ENCODE results near the gene ERMP1.
"Not testable (repeated sequence)": the region's sequence is repeated elsewhere in the genome, so short reads cannot be mapped to it uniquely, and the experiment has no call there.

ERMP1 gene

DNA sequence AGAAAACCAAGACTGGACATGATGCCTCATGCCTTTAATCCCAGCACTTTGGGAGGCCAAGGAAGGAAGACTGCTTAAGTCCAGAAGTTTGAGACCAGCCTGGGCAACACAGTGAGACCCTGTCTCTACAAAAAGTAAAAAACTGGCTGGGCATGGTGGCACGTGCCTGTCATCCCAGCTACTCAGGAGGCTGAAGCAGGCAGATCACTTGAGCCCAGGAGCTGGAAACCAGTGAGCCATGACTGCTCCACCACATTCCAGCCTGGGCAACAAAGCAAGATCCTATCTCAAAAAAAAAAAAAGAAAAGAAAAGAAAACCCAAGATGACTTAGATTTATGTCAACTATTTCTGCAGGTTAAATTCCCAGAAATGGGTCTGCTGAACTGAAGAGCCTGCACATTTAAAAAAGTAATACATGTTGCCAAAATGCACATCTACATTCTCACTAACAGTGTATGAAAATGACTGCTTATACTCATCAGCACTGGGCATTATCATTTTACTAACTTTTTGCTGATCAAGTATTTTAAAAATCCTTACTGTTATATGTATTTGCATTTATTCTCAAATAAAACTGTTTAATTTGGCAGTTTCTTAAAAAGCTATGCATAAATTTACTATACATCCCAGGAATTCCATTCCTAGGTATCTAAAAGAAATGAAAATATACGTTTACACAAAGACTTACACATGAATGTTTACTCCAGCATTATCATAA lies 14.3 kb downstream of the ERMP1 start:
- no peak for TF ChIP-seq Cebpa-rat (IDR thresholded peaks at IDR 0.05)
- Histone ChIP-seq H3K27ac (no peak overlapping the region), H3K4me3 (no peak overlapping the region), H3K27me3 (no peaks in the 10 kb centered on the region), H4K20me1 (no peaks in the 10 kb centered on the region), H3K36me3 (peaks cover 4 to 45% (median 22%) of the 10 kb centered on the region in 11 experiments; a peak in 16 of 22 replicates), H3K4me2 (no peak overlapping the region), H3K9ac (no peak overlapping the region), H3K9me3 (replicated peaks in 1 of 11) (no peaks in the 10 kb centered on the region), H3K4me1 (peaks cover 0 to 6% (median 0%) of the 10 kb centered on the region in 10 experiments; a peak in 1 of 20 replicates)

- H3K36me3 ChIP-seq: peaks cover 4 to 40% (median 20%) of the 10 kb centered on the region in 11 experiments; a peak in 17 of 22 replicates
- no peak overlapping the region for H3K4me2 ChIP-seq
- H3K27me3 ChIP-seq: no peaks in the 10 kb centered on the region
- no peak overlapping the region for H3K4me3 ChIP-seq
- no peaks in the 10 kb centered on the region for H4K20me1 ChIP-seq
- H3K9ac ChIP-seq: no peak overlapping the region
- no peak for TF ChIP-seq Cebpa-rat (IDR thresholded peaks at IDR 0.05)
- no peak overlapping the region for H3K27ac ChIP-seq
- H3K9me3 ChIP-seq (replicated peaks in 1 of 11): no peaks in the 10 kb centered on the region
- peaks cover 0 to 6% (median 0%) of the 10 kb centered on the region in 10 experiments; a peak in 1 of 20 replicates for H3K4me1 ChIP-seq
These were observed 15.1 kb downstream of the ERMP1 start for GRCh38 chr9:5817862-5818261.

- Histone ChIP-seq H3K4me2 (no peak overlapping the region), H3K4me1 (peaks cover 0 to 6% (median 0%) of the 10 kb centered on the region in 10 experiments; a peak in 1 of 20 replicates), H3K4me3 (no peak overlapping the region), H4K20me1 (no peaks in the 10 kb centered on the region), H3K27me3 (no peaks in the 10 kb centered on the region), H3K9ac (no peak overlapping the region), H3K9me3 (replicated peaks in 1 of 11) (no peaks in the 10 kb centered on the region), H3K36me3 (peaks cover 4 to 48% (median 22%) of the 10 kb centered on the region in 11 experiments; a peak in 13 of 22 replicates), H3K27ac (no peak overlapping the region)
- no peak for TF ChIP-seq Cebpa-rat (IDR thresholded peaks at IDR 0.05)
These were observed 17.5 kb downstream of the ERMP1 start for GRCh38 chr9:5815461-5815860.

GRCh38 chr9:5813824-5814223 lies 19.1 kb downstream of the ERMP1 start:
- no peaks in the 10 kb centered on the region for H3K27me3 ChIP-seq
- H3K9me3 ChIP-seq (replicated peaks in 1 of 11): no peaks in the 10 kb centered on the region
- H3K4me3 ChIP-seq: no peak overlapping the region
- H3K4me2 ChIP-seq: no peak overlapping the region
- TF ChIP-seq Cebpa-rat (IDR thresholded peaks at IDR 0.05): no peak
- H3K36me3 ChIP-seq: peaks cover 8 to 57% (median 26%) of the 10 kb centered on the region in 11 experiments; a peak in 16 of 22 replicates
- no peaks in the 10 kb centered on the region for H4K20me1 ChIP-seq
- H3K4me1 ChIP-seq: peaks cover 0 to 6% (median 0%) of the 10 kb centered on the region in 10 experiments; a peak in 1 of 20 replicates
- H3K9ac ChIP-seq: no peak overlapping the region
- H3K27ac ChIP-seq: no peak overlapping the region

GRCh38 chr9:5811751-5812150 lies 21.2 kb downstream of the ERMP1 start:
- no peak overlapping the region for H3K27ac ChIP-seq
- H4K20me1 ChIP-seq: no peaks in the 10 kb centered on the region
- no peak overlapping the region for H3K4me2 ChIP-seq
- H3K9me3 ChIP-seq (replicated peaks in 1 of 11): no peaks in the 10 kb centered on the region
- no peaks in the 10 kb centered on the region for H3K4me1 ChIP-seq
- H3K9ac ChIP-seq: no peak overlapping the region
- H3K4me3 ChIP-seq: no peak overlapping the region
- H3K27me3 ChIP-seq: no peaks in the 10 kb centered on the region
- TF ChIP-seq Cebpa-rat (IDR thresholded peaks at IDR 0.05): no peak
- peaks cover 0 to 40% (median 24%) of the 10 kb centered on the region in 11 experiments; a peak in 14 of 22 replicates for H3K36me3 ChIP-seq

GRCh38 chr9:5805478-5805877 lies 27.4 kb downstream of the ERMP1 start:
- H3K9me3 ChIP-seq (replicated peaks in 1 of 11): no peaks in the 10 kb centered on the region
- peaks cover 0 to 18% (median 8%) of the 10 kb centered on the region in 11 experiments; a peak in 12 of 22 replicates for H3K36me3 ChIP-seq
- H3K27me3 ChIP-seq: no peaks in the 10 kb centered on the region
- no peak overlapping the region for H3K27ac ChIP-seq
- no peak for TF ChIP-seq Cebpa-rat (IDR thresholded peaks at IDR 0.05)
- no peaks in the 10 kb centered on the region for H3K4me1 ChIP-seq
- no peak overlapping the region for H3K4me3 ChIP-seq
- no peak overlapping the region for H3K9ac ChIP-seq
- H4K20me1 ChIP-seq: no peaks in the 10 kb centered on the region
- no peak overlapping the region for H3K4me2 ChIP-seq

DNA sequence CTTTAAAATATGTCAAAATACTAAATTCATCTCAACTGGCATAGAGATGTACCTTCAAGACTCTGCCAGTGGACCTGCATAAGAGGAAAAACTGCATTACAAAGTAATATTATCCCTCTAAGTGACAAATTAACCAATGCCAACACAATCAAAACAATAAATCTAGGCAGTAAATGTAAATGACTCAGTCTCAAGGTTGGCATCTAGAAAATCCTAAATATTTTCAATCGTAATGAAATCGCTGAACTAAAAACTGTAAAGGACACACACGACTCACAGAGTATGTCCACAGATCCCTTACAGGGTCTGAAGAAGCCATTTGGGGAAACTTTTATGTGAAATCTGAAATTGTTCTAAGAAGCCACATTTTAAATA lies 31.2 kb downstream of the ERMP1 start:
- Histone ChIP-seq H3K27me3 (no peaks in the 10 kb centered on the region), H3K4me2 (no peak overlapping the region), H4K20me1 (no peaks in the 10 kb centered on the region), H3K9me3 (replicated peaks in 1 of 11) (no peaks in the 10 kb centered on the region), H3K4me1 (peaks cover 0 to 9% (median 0%) of the 10 kb centered on the region in 10 experiments; a peak in 4 of 20 replicates), H3K27ac (no peak overlapping the region), H3K9ac (no peak overlapping the region), H3K36me3 (peaks cover 0 to 18% (median 0%) of the 10 kb centered on the region in 11 experiments; a peak in 5 of 22 replicates), H3K4me3 (no peak overlapping the region)
- no peak for TF ChIP-seq Cebpa-rat (IDR thresholded peaks at IDR 0.05)

- Histone ChIP-seq H3K9ac (no peak overlapping the region), H4K20me1 (no peaks in the 10 kb centered on the region), H3K4me3 (no peak overlapping the region), H3K36me3 (peaks cover 0 to 18% (median 0%) of the 10 kb centered on the region in 11 experiments; a peak in 5 of 22 replicates), H3K4me1 (peaks cover 0 to 14% (median 0%) of the 10 kb centered on the region in 10 experiments; a peak in 7 of 20 replicates), H3K27me3 (no peaks in the 10 kb centered on the region), H3K9me3 (replicated peaks in 1 of 11) (0 out of 22 replicates have a peak, but pooled peaks cover 0 to under 1% (median 0%) of the 10 kb centered on the region in 11 experiments), H3K27ac (no peak overlapping the region), H3K4me2 (no peak overlapping the region)
- TF ChIP-seq Cebpa-rat (IDR thresholded peaks at IDR 0.05): no peak
These were observed 31.8 kb downstream of the ERMP1 start for GRCh38 chr9:5800969-5801738.

GRCh38 chr9:5800378-5800777 lies 32.5 kb downstream of the ERMP1 start:
- not testable (repeated sequence) for H4K20me1 ChIP-seq; H3K9me3 ChIP-seq (replicated peaks in 1 of 11); H3K9ac ChIP-seq; H3K4me2 ChIP-seq; H3K4me3 ChIP-seq; H3K27me3 ChIP-seq; H3K27ac ChIP-seq
- H3K4me1 ChIP-seq: peaks cover 0 to 22% (median 0%) of the 10 kb centered on the region in 10 experiments; a peak in 7 of 20 replicates
- H3K36me3 ChIP-seq: peaks cover 0 to 18% (median 2%) of the 10 kb centered on the region in 11 experiments; a peak in 7 of 22 replicates

All from BLaER1 treated with 17β-estradiol and CSF1 and Interleukin-3, amounts not matched to agents 10 nM and 100 nM (cell line).